GM12801 (cell line): ENCODE data around the gene PDIA4.

ENCODE experiments used
- CTCF ChIP-seq: IDR thresholded peaks from one replicate; pipeline ENCODE4 v1.5.1; 2011; ENCODE audit warnings: control low read depth; ENCODE audit not compliant: insufficient read length; ENCODE audit errors: extremely low read depth

PDIA4 gene

DNA sequence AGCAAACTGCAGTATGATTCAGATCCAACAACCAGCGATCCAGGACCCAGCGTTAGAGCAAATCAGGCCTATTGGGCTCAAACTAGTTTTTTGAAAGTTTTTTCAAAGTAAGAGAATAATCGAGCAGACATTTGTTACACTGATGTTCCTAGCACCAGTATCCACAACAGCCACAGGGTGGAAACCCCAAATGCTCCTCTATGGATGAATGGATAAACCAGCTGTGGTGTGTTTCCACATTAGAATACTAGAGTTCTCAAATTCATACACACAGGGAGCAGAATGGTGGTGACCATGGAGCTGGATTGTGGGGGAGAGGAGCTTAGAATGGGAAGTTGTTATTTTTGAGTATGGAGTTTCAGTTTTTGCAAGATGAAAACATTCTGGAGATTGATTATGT is 60.7 kb downstream of the PDIA4 start:
- no peak for TF ChIP-seq CTCF

- TF ChIP-seq CTCF, result no peak
Observed at GRCh38 chr7:148967032-148967372, 61.3 kb downstream of the PDIA4 start.

DNA sequence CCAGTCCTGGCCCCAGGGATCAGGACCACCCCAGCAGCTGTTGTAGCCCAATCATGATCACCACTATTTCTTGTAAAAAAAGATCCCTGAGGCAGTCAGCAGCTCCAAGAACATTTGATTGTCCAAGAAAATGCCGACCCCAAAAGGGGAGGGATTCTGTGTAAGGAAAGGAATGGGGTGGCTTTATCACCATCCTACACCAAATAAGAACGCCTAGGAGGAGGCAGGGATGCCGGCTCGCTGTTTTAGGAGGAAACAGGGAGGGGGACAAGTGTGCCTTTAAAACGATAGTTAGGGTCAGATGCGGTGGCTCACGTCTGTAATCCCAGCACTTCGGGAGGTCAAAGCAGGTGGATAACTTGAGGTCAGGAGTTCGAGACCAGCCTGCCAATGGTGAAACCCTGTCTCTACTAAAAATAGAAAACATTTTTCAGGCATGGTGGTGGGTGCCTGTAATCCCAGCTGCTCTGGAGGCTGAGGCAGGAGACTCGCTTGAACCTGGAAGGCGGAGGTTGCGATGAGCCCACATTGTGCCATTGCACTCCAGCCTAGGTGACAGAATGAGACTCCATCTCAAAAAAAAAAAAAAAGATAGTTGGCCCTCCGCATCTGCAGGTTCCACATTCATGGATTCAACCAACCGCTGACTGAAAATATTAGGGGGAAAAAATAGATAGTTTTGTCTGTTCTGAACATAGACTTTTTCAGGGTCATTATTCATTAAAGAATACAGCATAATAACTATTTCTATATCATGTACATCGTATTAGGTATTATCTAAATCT is 63.6 kb downstream of the PDIA4 start:
- no peak for TF ChIP-seq CTCF

- TF ChIP-seq CTCF, result no peak
Observed at GRCh38 chr7:148963583-148964482, 64.5 kb downstream of the PDIA4 start.

GRCh38 chr7:148962823-148963582 is 65.3 kb downstream of the PDIA4 start:
- peak; percentile 24 for TF ChIP-seq CTCF

- no peak for TF ChIP-seq CTCF
Observed at GRCh38 chr7:148962440-148962822, 65.9 kb downstream of the PDIA4 start.

GRCh38 chr7:148959726-148960125 is 68.6 kb downstream of the PDIA4 start:
- no peak for TF ChIP-seq CTCF
